Muscle of leg (tissue), 11 donors: ENCODE results near the gene GBA3. TPM values are rescaled to one million over a fixed set of nuclear protein-coding genes. Genes with fewer than 3 reads are reported as not detected.

Source experiments
- DNase-seq: peaks from one replicate; pipeline ENCODE4 v3.0.0; 2013
- H3K27ac ChIP-seq: one replicate; pipeline ENCODE4 v1.5.1; 2013; ENCODE audit warnings: mild to moderate bottlenecking, low read length, control low read depth
- H3K27me3 ChIP-seq: one replicate; pipeline ENCODE4 v1.6.1; 2013; ENCODE audit warnings: low read length; ENCODE audit not compliant: control insufficient read depth, insufficient read depth
- H3K36me3 ChIP-seq: one replicate; pipeline ENCODE4 v1.6.1; 2013; ENCODE audit warnings: low read length; ENCODE audit not compliant: control insufficient read depth, insufficient read depth
- H3K4me1 ChIP-seq: one replicate; pipeline ENCODE4 v1.6.1; 2013; ENCODE audit warnings: low read length; ENCODE audit not compliant: control insufficient read depth, insufficient read depth
- H3K4me3 ChIP-seq: one replicate; pipeline ENCODE4 v1.5.1; 2013; ENCODE audit warnings: low read length, control low read depth
- H3K9me3 ChIP-seq: replicated peaks from 2 replicates; pipeline ENCODE4 v1.6.1; 2013; ENCODE audit warnings: low read depth, low read length; ENCODE audit not compliant: control insufficient read depth
- WGBS: methylation state at CpG from one replicate; pipeline ENCODE4 v1.1.5; 2013; ENCODE audit warnings: missing lambda C conversion rate; ENCODE audit not compliant: insufficient coverage; 5-methylcytosine and 5-hydroxymethylcytosine counted together
- polyA plus RNA-seq, 8 donors: library from polyadenylated mRNA; unstranded; fragments of 120-200 nt; gene quantifications; one replicate each; pipeline versions ENCODE4 v1.2.1 to v1.2.3, GENCODE V29; 2013; ENCODE audit warnings: inconsistent platforms in 1 of 8, low replicate concordance in 1 of 8; ENCODE audit not compliant: insufficient read length in 8 of 8, insufficient read depth in 1 of 8
- total RNA-seq: library from RNA; stranded (reverse); fragments of 120-200 nt; gene quantifications from one replicate; pipeline ENCODE4 v1.2.4, GENCODE V29; 2013

Gene GBA3
- total and polyA plus RNA-seq, 9 donors: 0.07 to 4.8 (median 0.27) TPM

DNA sequence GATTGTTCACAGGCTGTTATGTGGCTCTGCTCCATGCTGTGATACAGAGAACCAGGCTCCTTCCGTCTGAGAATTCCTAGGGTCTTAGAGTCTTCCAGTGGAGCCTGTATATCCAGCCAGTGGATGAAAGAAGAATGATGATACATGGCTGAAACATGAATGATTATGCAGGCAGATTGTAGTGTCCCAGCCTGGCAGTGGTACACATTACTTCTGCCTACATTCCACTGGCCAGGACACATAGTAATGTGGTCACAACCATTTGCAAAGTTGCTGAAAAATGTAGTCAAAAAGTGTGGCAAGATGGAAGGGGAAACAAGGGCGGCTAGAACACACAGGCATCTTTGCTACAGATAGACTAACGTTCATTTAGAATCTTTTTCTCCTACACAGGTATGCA, 4.5 kb upstream of the GBA3 start:
- 80% methylated on average over 2 of the region's 3 CpGs for WGBS
- Histone ChIP-seq H3K27me3 (no peaks in the 10 kb centered on the region), H3K36me3 (no peaks in the 10 kb centered on the region), H3K4me1 (peaks cover 10% of the 10 kb centered on the region), H3K9me3 (no peaks in the 10 kb centered on the region), H3K27ac (no peak overlapping the region), H3K4me3 (no peak overlapping the region)
- no peak for DNase-seq

- Histone ChIP-seq H3K4me1 (peaks cover 10% of the 10 kb centered on the region), H3K27ac (no peak overlapping the region), H3K4me3 (no peak overlapping the region), H3K36me3 (no peaks in the 10 kb centered on the region), H3K9me3 (no peaks in the 10 kb centered on the region), H3K27me3 (no peaks in the 10 kb centered on the region)
- WGBS: 96% methylated on average over 3 of the region's 3 CpGs
- DNase-seq: no peak
Measured at GRCh38 chr4:22689428-22689827, 3.3 kb upstream of the GBA3 start.

- Histone ChIP-seq H3K4me1 (no peaks in the 10 kb centered on the region), H3K27ac (no peak overlapping the region), H3K4me3 (no peak overlapping the region), H3K27me3 (no peaks in the 10 kb centered on the region), H3K36me3 (no peaks in the 10 kb centered on the region), H3K9me3 (no peaks in the 10 kb centered on the region)
- no peak for DNase-seq
- WGBS: no CpG with 5 or more reads among the region's 1 CpG
Measured at GRCh38 chr4:22695029-22695428, 2.3 kb downstream of the GBA3 start.

DNA sequence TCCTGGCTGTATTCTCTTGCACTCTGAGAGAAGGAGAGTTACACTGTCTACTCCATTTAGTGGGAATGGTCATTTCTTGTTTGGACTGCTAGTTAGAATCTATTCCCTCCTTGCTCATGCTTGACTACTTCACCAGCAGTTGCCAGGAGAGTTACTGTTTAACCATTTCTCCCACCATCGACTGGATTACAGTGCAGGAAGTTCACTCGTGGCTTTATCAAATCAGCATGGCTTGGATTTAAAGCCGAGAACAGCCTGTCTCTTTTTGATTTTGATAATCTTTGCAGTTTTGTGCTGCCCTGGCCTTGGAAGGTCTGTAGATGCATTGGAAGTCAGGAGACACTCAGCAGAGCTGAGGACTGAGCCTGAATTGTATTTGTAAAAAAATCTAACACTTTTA, 3.2 kb downstream of the GBA3 start:
- no peaks in the 10 kb centered on the region for H3K27me3 ChIP-seq
- WGBS: 34% methylated on average over 2 of the region's 3 CpGs
- no peak overlapping the region for H3K4me3 ChIP-seq
- no peak for DNase-seq
- H3K36me3 ChIP-seq: no peaks in the 10 kb centered on the region
- H3K9me3 ChIP-seq: no peaks in the 10 kb centered on the region
- H3K4me1 ChIP-seq: no peaks in the 10 kb centered on the region
- no peak overlapping the region for H3K27ac ChIP-seq

GRCh38 chr4:22703912-22704311, 11.2 kb downstream of the GBA3 start:
- no peaks in the 10 kb centered on the region for H3K4me1 ChIP-seq
- no peaks in the 10 kb centered on the region for H3K9me3 ChIP-seq
- H3K27me3 ChIP-seq: no peaks in the 10 kb centered on the region
- WGBS: no CpG with 5 or more reads among the region's 6 CpGs
- H3K27ac ChIP-seq: no peak overlapping the region
- H3K4me3 ChIP-seq: no peak overlapping the region
- no peaks in the 10 kb centered on the region for H3K36me3 ChIP-seq
- DNase-seq: no peak

GRCh38 chr4:22707390-22707789, 14.7 kb downstream of the GBA3 start:
- WGBS: no CpG with 5 or more reads among the region's 1 CpG
- no peaks in the 10 kb centered on the region for H3K27me3 ChIP-seq

DNA sequence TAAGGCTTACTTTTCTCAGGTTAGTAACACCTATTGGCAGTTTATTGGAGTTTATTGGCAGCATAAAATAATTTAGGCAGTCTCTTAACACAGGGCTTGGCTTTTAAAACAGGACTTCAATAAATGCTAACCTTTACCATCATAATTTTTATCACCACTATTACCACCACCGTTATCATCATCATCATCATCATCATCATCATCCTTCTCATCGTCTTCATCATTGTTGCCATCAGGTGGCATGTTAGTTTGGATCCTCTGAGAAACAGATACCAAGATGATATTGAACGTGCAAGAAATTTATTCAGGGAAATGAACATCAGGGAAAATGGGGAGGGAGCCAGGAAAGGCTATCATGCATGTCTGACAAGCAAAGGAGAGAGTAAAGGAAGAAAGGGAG, 16.2 kb downstream of the GBA3 start:
- Histone ChIP-seq H3K4me3 (no peak overlapping the region), H3K9me3 (no peaks in the 10 kb centered on the region), H3K36me3 (no peaks in the 10 kb centered on the region), H3K27ac (no peak overlapping the region), H3K4me1 (no peaks in the 10 kb centered on the region), H3K27me3 (no peaks in the 10 kb centered on the region)
- 67% methylated on average over 1 of the region's 3 CpGs for WGBS
- DNase-seq: no peak

More at GRCh38 chr4:22707390-22707789, 14.7 kb downstream of the GBA3 start:
- H3K36me3 ChIP-seq: no peaks in the 10 kb centered on the region
- H3K27ac ChIP-seq: no peak overlapping the region
- no peak overlapping the region for H3K4me3 ChIP-seq
- H3K9me3 ChIP-seq: no peaks in the 10 kb centered on the region
- DNase-seq: no peak
- H3K4me1 ChIP-seq: no peaks in the 10 kb centered on the region

DNA sequence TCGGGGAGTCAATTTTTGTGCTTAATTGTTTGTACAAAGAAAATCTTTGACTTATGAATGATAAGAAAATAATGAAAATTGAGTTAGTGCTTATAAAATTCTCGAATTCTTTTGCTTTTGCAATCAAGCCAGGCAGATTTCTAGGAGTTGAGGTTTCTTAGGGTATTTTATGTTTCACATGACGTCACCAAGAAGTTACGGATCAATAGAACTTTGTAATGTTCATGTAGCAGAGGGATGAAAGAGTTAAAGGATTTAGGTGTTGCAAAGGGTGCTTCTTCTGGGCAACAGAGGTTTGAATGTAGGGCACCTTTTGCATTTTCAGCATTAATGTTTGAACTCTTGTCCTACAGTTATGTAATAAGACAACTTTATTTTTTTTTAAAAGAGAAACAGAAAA, 19.4 kb downstream of the GBA3 start:
- no peaks in the 10 kb centered on the region for H3K27me3 ChIP-seq
- DNase-seq: no peak
- WGBS: 70% methylated on average over 3 of the region's 4 CpGs
- H3K36me3 ChIP-seq: no peaks in the 10 kb centered on the region
- H3K27ac ChIP-seq: no peak overlapping the region
- no peaks in the 10 kb centered on the region for H3K9me3 ChIP-seq
- H3K4me1 ChIP-seq: no peaks in the 10 kb centered on the region
- H3K4me3 ChIP-seq: no peak overlapping the region

- no peak overlapping the region for H3K27ac ChIP-seq
- H3K4me3 ChIP-seq: no peak overlapping the region
- H3K9me3 ChIP-seq: no peaks in the 10 kb centered on the region
- DNase-seq: no peak
- no peaks in the 10 kb centered on the region for H3K4me1 ChIP-seq
- 76% methylated on average over 6 of the region's 7 CpGs for WGBS
- H3K27me3 ChIP-seq: no peaks in the 10 kb centered on the region
- H3K36me3 ChIP-seq: no peaks in the 10 kb centered on the region
Measured at GRCh38 chr4:22712529-22712928, 19.8 kb downstream of the GBA3 start.

- no peaks in the 10 kb centered on the region for H3K27me3 ChIP-seq
- H3K36me3 ChIP-seq: no peaks in the 10 kb centered on the region
- no peaks in the 10 kb centered on the region for H3K4me1 ChIP-seq
- no CpG with 5 or more reads among the region's 1 CpG for whole genome bisulfite sequencing
- H3K4me3 ChIP-seq: no peak overlapping the region
- H3K27ac ChIP-seq: no peak overlapping the region
- H3K9me3 ChIP-seq: no peaks in the 10 kb centered on the region
- DNase-seq: no peak
Measured at GRCh38 chr4:22713841-22714240, 21.1 kb downstream of the GBA3 start.

GRCh38 chr4:22719218-22719617, 26.5 kb downstream of the GBA3 start:
- Histone ChIP-seq H3K27me3 (no peaks in the 10 kb centered on the region), H3K4me1 (no peaks in the 10 kb centered on the region), H3K4me3 (no peak overlapping the region), H3K27ac (no peak overlapping the region), H3K36me3 (no peaks in the 10 kb centered on the region), H3K9me3 (no peaks in the 10 kb centered on the region)
- WGBS: 83% methylated on average over 2 of the region's 3 CpGs
- DNase-seq: no peak
